ENCODE measurements around the gene SLC6A4. TPM values are rescaled to one million over a fixed set of nuclear protein-coding genes. Genes with fewer than 3 reads are reported as not detected.

The SLC6A4 gene
- total and polyA plus RNA-seq, 4 donors: 0.05 to 0.70 TPM; not detected in 2

- Histone ChIP-seq H3K4me3 (ENCODE audit: low read depth in 1 of 3, low read length in 3 of 3) (no peak overlapping the region), H3K27me3 (ENCODE audit: control insufficient read depth in 4 of 4, insufficient read depth in 4 of 4, low read length in 3 of 4) (no peaks in the 10 kb centered on the region), H3K4me1 (ENCODE audit: control insufficient read depth in 4 of 4, insufficient read depth in 4 of 4, low read length in 3 of 4) (peaks cover 0 to 9% (median 2%) of the 10 kb centered on the region in 4 donors), H3K9ac (ENCODE audit: low read depth in 1 of 2, low read length in 2 of 2) (no peak overlapping the region), H3K27ac (ENCODE audit: low read depth in 1 of 2, low read length in 2 of 2) (no peak overlapping the region), H3K36me3 (ENCODE audit: control insufficient read depth in 4 of 4, insufficient read depth in 3 of 4, low read depth in 1 of 4, low read length in 3 of 4) (peaks cover 0 to 7% (median 4%) of the 10 kb centered on the region in 4 donors), H3K9me3 (ENCODE audit: control insufficient read depth in 4 of 4, low read length in 3 of 4) (no peaks in the 10 kb centered on the region)
- TF ChIP-seq TAF1 (conservative IDR thresholded peaks at IDR 0.05) (no peak), NR2F2 (IDR thresholded peaks at IDR 0.05) (no peak)
- TF ChIP-seq, protein P1, sequence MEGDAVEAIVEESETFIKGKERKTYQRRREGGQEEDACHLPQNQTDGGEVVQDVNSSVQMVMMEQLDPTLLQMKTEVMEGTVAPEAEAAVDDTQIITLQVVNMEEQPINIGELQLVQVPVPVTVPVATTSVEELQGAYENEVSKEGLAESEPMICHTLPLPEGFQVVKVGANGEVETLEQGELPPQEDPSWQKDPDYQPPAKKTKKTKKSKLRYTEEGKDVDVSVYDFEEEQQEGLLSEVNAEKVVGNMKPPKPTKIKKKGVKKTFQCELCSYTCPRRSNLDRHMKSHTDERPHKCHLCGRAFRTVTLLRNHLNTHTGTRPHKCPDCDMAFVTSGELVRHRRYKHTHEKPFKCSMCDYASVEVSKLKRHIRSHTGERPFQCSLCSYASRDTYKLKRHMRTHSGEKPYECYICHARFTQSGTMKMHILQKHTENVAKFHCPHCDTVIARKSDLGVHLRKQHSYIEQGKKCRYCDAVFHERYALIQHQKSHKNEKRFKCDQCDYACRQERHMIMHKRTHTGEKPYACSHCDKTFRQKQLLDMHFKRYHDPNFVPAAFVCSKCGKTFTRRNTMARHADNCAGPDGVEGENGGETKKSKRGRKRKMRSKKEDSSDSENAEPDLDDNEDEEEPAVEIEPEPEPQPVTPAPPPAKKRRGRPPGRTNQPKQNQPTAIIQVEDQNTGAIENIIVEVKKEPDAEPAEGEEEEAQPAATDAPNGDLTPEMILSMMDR (IDR thresholded peaks at IDR 0.05; ENCODE audit: low read depth, low read length, missing input control): no peak
- TF ChIP-seq, protein P2, sequence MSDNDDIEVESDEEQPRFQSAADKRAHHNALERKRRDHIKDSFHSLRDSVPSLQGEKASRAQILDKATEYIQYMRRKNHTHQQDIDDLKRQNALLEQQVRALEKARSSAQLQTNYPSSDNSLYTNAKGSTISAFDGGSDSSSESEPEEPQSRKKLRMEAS (IDR thresholded peaks at IDR 0.05): no peak
- DNase-seq (ENCODE audit: low spot score): no peak
- 89% methylated on average over 7 of the region's 7 CpGs for WGBS
Observed at GRCh38 chr17:30253312-30253711, 17.8 kb upstream of the SLC6A4 start.

DNA sequence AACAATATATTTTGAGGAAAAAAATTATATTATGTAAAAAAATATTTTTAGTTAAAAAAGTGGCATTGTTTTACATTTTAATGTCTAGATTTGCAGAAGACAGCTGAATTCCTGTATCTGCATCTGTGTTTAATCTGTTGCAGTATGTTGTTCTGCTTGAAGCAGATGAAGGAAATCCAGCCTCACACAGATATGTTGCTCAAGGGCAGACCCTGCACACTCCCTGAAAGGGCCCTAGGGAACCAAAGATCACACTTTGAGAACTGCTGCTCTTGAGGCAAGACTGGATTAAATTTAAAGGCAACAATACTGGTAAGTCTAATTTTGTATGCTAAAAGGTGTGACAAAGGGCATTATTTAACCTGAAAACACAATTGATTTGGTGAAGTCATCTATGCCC, 16.4 kb upstream of the SLC6A4 start:
- peaks cover 0 to 5% (median 2%) of the 10 kb centered on the region in 4 donors for H3K36me3 ChIP-seq (ENCODE audit: control insufficient read depth in 4 of 4, insufficient read depth in 3 of 4, low read depth in 1 of 4, low read length in 3 of 4)
- DNase-seq (ENCODE audit: low spot score): no peak
- TF ChIP-seq FOXA2 (IDR thresholded peaks at IDR 0.05) (no peak), RXRA (IDR thresholded peaks at IDR 0.05) (no peak), RAD21 (IDR thresholded peaks at IDR 0.05) (no peak), HNF4G (IDR thresholded peaks at IDR 0.05) (no peak), EGR1 (IDR thresholded peaks at IDR 0.05; ENCODE audit: low read depth in 2 of 2) (no peak), TAF1 (conservative IDR thresholded peaks at IDR 0.05) (no peak), ZBTB33 (IDR thresholded peaks at IDR 0.05) (no peak), HNF4A (conservative IDR thresholded peaks at IDR 0.05) (no peak), FOXA1 (IDR thresholded peaks at IDR 0.05) (no peak), JUND (IDR thresholded peaks at IDR 0.05) (no peak), GABPA (IDR thresholded peaks at IDR 0.05 in 1 of 2, conservative IDR thresholded peaks at IDR 0.05 in 1 of 2) (no peak), YY1 (IDR thresholded peaks at IDR 0.05) (no peak), NR2F2 (IDR thresholded peaks at IDR 0.05) (no peak)
- TF ChIP-seq, protein P1 (IDR thresholded peaks at IDR 0.05; ENCODE audit: low read depth, low read length, missing input control): no peak
- TF ChIP-seq, protein P2 (IDR thresholded peaks at IDR 0.05): no peak
- TF ChIP-seq, protein P3, sequence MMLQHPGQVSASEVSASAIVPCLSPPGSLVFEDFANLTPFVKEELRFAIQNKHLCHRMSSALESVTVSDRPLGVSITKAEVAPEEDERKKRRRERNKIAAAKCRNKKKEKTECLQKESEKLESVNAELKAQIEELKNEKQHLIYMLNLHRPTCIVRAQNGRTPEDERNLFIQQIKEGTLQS (IDR thresholded peaks at IDR 0.05): no peak

More for the DNA sequence above, 16.4 kb upstream of the SLC6A4 start:
- Histone ChIP-seq H3K27me3 (ENCODE audit: control insufficient read depth in 4 of 4, insufficient read depth in 4 of 4, low read length in 3 of 4) (no peaks in the 10 kb centered on the region), H3K9me3 (ENCODE audit: control insufficient read depth in 4 of 4, low read length in 3 of 4) (no peaks in the 10 kb centered on the region), H3K4me3 (ENCODE audit: low read depth in 1 of 3, low read length in 3 of 3) (no peak overlapping the region), H3K27ac (ENCODE audit: low read depth in 1 of 2, low read length in 2 of 2) (no peak overlapping the region), H3K9ac (ENCODE audit: low read depth in 1 of 2, low read length in 2 of 2) (no peak overlapping the region), H3K4me1 (ENCODE audit: control insufficient read depth in 4 of 4, insufficient read depth in 4 of 4, low read length in 3 of 4) (peaks cover 0 to 9% (median 2%) of the 10 kb centered on the region in 4 donors)

All from liver (tissue), 9 donors.